ENCODE data around the gene CARNS1. TPM values are rescaled to one million over a fixed set of nuclear protein-coding genes. Genes with fewer than 3 reads are reported as not detected.
A peak's percentile ranks its signal among the peaks of the same experiment; 100 is the strongest.

CARNS1 gene
- total and polyA plus RNA-seq, 9 of the 15 experiments (the other 6 are each of a cell fraction or from before 2014, with no cell fraction given) = 0.01 to 0.18 (median 0.06) TPM; not detected in 3

DNA sequence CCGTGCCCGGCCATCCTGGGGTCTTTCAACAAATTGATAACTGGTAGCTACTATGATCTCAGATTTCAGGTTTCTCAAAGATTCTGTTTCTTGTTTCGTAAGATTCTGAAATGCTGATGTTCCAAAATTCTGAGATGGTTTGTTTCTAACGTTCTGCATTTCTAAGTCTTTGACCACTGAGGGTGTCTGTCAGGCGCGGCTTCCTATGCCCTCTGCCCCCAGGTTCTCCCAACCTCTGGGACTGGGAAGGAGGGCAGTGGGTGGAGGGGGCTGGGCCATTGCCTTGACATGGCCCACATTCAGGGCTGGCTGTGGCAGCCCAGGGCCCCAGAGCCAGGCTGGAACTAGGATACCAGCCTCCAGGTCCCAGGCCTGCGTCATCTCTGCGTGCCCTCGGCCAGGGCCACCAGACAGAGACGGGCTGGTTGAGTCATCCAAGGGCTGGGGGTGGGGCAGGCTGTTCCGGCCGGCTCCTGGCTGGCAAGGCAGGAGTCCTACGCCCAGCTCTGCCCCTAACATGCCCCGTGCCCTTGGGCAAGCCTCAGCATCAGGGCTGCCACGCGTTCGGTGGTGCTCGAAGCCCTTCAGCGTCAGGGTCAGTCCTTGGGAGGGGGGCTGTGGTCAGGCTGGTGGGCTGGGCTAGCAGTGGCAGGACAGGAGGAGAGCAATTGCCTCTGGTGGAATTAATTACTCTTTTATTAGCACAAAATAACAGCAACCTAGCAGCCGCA lies 48.4 kb downstream of the CARNS1 start (continued):
- TF ChIP-seq E2F5 (CRISPR knock-in tag; IDR thresholded peaks at IDR 0.05) = no peak
- TF ChIP-seq HCFC1 (IDR thresholded peaks at IDR 0.05; ENCODE audit: low read depth, low read length) = peak; percentile 47
- TF ChIP-seq ZNF740 (CRISPR knock-in tag; IDR thresholded peaks at IDR 0.05) = no peak
- TF ChIP-seq ZNF740 (tag; IDR thresholded peaks at IDR 0.05) = 0 out of 4 replicates have a peak, but pooled peaks of 1 of the 2 experiments have one; percentile 43
- TF ChIP-seq ZNF639 (CRISPR knock-in tag; conservative IDR thresholded peaks at IDR 0.05 in 1 of 2, IDR thresholded peaks at IDR 0.05 in 1 of 2) = peak in 1 of 2 experiments; percentile 10; a peak in 1 of 4 replicates
- TF ChIP-seq TARDBP (IDR thresholded peaks at IDR 0.05) = 0 out of 2 replicates have a peak, but pooled peaks have one; percentile 46
- TF ChIP-seq OTX1 (CRISPR knock-in tag; IDR thresholded peaks at IDR 0.05) = peak; percentile 16; the same call in 1 of the 2 replicates
- TF ChIP-seq GATAD2B (IDR thresholded peaks at IDR 0.05; ENCODE audit: borderline replicate concordance) = 0 out of 2 replicates have a peak, but pooled peaks have one; percentile 58
- no peak for TF ChIP-seq ID3 (CRISPR knock-in tag; IDR thresholded peaks at IDR 0.05)
- TF ChIP-seq ID3 (tag; IDR thresholded peaks at IDR 0.05) = peak; percentile 88
- TF ChIP-seq SUPT5H (IDR thresholded peaks at IDR 0.05) = peak; percentile 72
- TF ChIP-seq GABPA (tag; conservative IDR thresholded peaks at IDR 0.05; ENCODE audit: low read depth) = no peak
- peak; percentile 81; the same call in 1 of the 2 replicates for TF ChIP-seq CREB3 (tag; conservative IDR thresholded peaks at IDR 0.05; ENCODE audit: low read depth)
- TF ChIP-seq, protein P1, sequence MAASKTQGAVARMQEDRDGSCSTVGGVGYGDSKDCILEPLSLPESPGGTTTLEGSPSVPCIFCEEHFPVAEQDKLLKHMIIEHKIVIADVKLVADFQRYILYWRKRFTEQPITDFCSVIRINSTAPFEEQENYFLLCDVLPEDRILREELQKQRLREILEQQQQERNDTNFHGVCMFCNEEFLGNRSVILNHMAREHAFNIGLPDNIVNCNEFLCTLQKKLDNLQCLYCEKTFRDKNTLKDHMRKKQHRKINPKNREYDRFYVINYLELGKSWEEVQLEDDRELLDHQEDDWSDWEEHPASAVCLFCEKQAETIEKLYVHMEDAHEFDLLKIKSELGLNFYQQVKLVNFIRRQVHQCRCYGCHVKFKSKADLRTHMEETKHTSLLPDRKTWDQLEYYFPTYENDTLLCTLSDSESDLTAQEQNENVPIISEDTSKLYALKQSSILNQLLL (CRISPR knock-in tag; IDR thresholded peaks at IDR 0.05; ENCODE audit: borderline replicate concordance) = no peak
- TF ChIP-seq CREB3L1 (IDR thresholded peaks at IDR 0.05; ENCODE audit: borderline replicate concordance, low read depth) = 0 out of 2 replicates have a peak, but pooled peaks have one; percentile 60
- TF ChIP-seq ZNF354B (CRISPR knock-in tag; IDR thresholded peaks at IDR 0.05) = no peak
- TF ChIP-seq C11orf30 (IDR thresholded peaks at IDR 0.05; ENCODE audit: low read depth) = peak; percentile 76
- no peak for TF ChIP-seq ZNF551 (CRISPR knock-in tag; IDR thresholded peaks at IDR 0.05)
- TF ChIP-seq PHB2 (IDR thresholded peaks at IDR 0.05; ENCODE audit: low read depth) = no peak
- 0 out of 2 replicates have a peak, but pooled peaks have one; percentile 21 for TF ChIP-seq ZNF57 (CRISPR knock-in tag; IDR thresholded peaks at IDR 0.05)

All from K562 (cell line).